Measurements from ENCODE around the gene POU2AF3. TPM values are rescaled to one million over a fixed set of nuclear protein-coding genes. Genes with fewer than 3 reads are reported as not detected.

POU2AF3 gene
- total RNA-seq, 1 donor: not detected

- H3K4me1 ChIP-seq (ENCODE audit: insufficient read depth, low read length): no peaks in the 10 kb centered on the region
- H3K4me3 ChIP-seq (ENCODE audit: low read length): no peak overlapping the region
- no peaks in the 10 kb centered on the region for H3K27me3 ChIP-seq (ENCODE audit: insufficient read depth, low read length)
- no peaks in the 10 kb centered on the region for H3K9me3 ChIP-seq (ENCODE audit: low read depth, low read length)
Observed at GRCh38 chr11:111329306-111330204, 31.2 kb downstream of the POU2AF3 start.

- H3K27me3 ChIP-seq (ENCODE audit: insufficient read depth, low read length): no peaks in the 10 kb centered on the region
- no peaks in the 10 kb centered on the region for H3K4me1 ChIP-seq (ENCODE audit: insufficient read depth, low read length)
- H3K4me3 ChIP-seq (ENCODE audit: low read length): no peak overlapping the region
- no peaks in the 10 kb centered on the region for H3K9me3 ChIP-seq (ENCODE audit: low read depth, low read length)
Observed at GRCh38 chr11:111330234-111330893, 32.0 kb downstream of the POU2AF3 start.

- Histone ChIP-seq H3K4me1 (ENCODE audit: insufficient read depth, low read length) (no peaks in the 10 kb centered on the region), H3K27me3 (ENCODE audit: insufficient read depth, low read length) (no peaks in the 10 kb centered on the region), H3K9me3 (ENCODE audit: low read depth, low read length) (no peaks in the 10 kb centered on the region), H3K4me3 (ENCODE audit: low read length) (no peak overlapping the region)
Observed at GRCh38 chr11:111331711-111332479, 33.5 kb downstream of the POU2AF3 start.

- no peaks in the 10 kb centered on the region for H3K27me3 ChIP-seq (ENCODE audit: insufficient read depth, low read length)
- H3K4me3 ChIP-seq (ENCODE audit: low read length): no peak overlapping the region
- H3K4me1 ChIP-seq (ENCODE audit: insufficient read depth, low read length): no peaks in the 10 kb centered on the region
- H3K9me3 ChIP-seq (ENCODE audit: low read depth, low read length): peaks cover 4% of the 10 kb centered on the region
Observed at GRCh38 chr11:111334532-111335502, 36.5 kb downstream of the POU2AF3 start.

GRCh38 chr11:111335549-111335948 is 37.2 kb downstream of the POU2AF3 start:
- peaks cover 7% of the 10 kb centered on the region for H3K9me3 ChIP-seq (ENCODE audit: low read depth, low read length)
- H3K27me3 ChIP-seq (ENCODE audit: insufficient read depth, low read length): no peaks in the 10 kb centered on the region
- H3K4me1 ChIP-seq (ENCODE audit: insufficient read depth, low read length): no peaks in the 10 kb centered on the region
- no peak overlapping the region for H3K4me3 ChIP-seq (ENCODE audit: low read length)

GRCh38 chr11:111336062-111336461 is 37.7 kb downstream of the POU2AF3 start:
- Histone ChIP-seq H3K4me3 (ENCODE audit: low read length) (no peak overlapping the region), H3K27me3 (ENCODE audit: insufficient read depth, low read length) (no peaks in the 10 kb centered on the region), H3K9me3 (ENCODE audit: low read depth, low read length) (peaks cover 7% of the 10 kb centered on the region), H3K4me1 (ENCODE audit: insufficient read depth, low read length) (no peaks in the 10 kb centered on the region)

GRCh38 chr11:111336582-111337256 is 38.4 kb downstream of the POU2AF3 start:
- H3K4me3 ChIP-seq (ENCODE audit: low read length): no peak overlapping the region

GRCh38 chr11:111339758-111340388 is 41.5 kb downstream of the POU2AF3 start:
- Histone ChIP-seq H3K27me3 (ENCODE audit: insufficient read depth, low read length) (no peaks in the 10 kb centered on the region), H3K4me1 (ENCODE audit: insufficient read depth, low read length) (no peaks in the 10 kb centered on the region), H3K9me3 (ENCODE audit: low read depth, low read length) (peaks cover 7% of the 10 kb centered on the region), H3K4me3 (ENCODE audit: low read length) (no peak overlapping the region)

More at GRCh38 chr11:111336582-111337256, 38.4 kb downstream of the POU2AF3 start:
- H3K9me3 ChIP-seq (ENCODE audit: low read depth, low read length): peaks cover 7% of the 10 kb centered on the region
- no peaks in the 10 kb centered on the region for H3K4me1 ChIP-seq (ENCODE audit: insufficient read depth, low read length)
- H3K27me3 ChIP-seq (ENCODE audit: insufficient read depth, low read length): no peaks in the 10 kb centered on the region

GRCh38 chr11:111342329-111342728 is 44.0 kb downstream of the POU2AF3 start:
- Histone ChIP-seq H3K27me3 (ENCODE audit: insufficient read depth, low read length) (no peaks in the 10 kb centered on the region), H3K4me1 (ENCODE audit: insufficient read depth, low read length) (no peaks in the 10 kb centered on the region), H3K9me3 (ENCODE audit: low read depth, low read length) (peaks cover 7% of the 10 kb centered on the region), H3K4me3 (ENCODE audit: low read length) (no peak overlapping the region)

- H3K27me3 ChIP-seq (ENCODE audit: insufficient read depth, low read length): no peaks in the 10 kb centered on the region
- no peak overlapping the region for H3K4me3 ChIP-seq (ENCODE audit: low read length)
- H3K4me1 ChIP-seq (ENCODE audit: insufficient read depth, low read length): no peaks in the 10 kb centered on the region
- peaks cover 7% of the 10 kb centered on the region for H3K9me3 ChIP-seq (ENCODE audit: low read depth, low read length)
Observed at GRCh38 chr11:111344032-111344431, 45.7 kb downstream of the POU2AF3 start.

- Histone ChIP-seq H3K27me3 (ENCODE audit: insufficient read depth, low read length) (no peaks in the 10 kb centered on the region), H3K4me1 (ENCODE audit: insufficient read depth, low read length) (no peaks in the 10 kb centered on the region), H3K9me3 (ENCODE audit: low read depth, low read length) (no peaks in the 10 kb centered on the region), H3K4me3 (ENCODE audit: low read length) (no peak overlapping the region)
Observed at GRCh38 chr11:111347002-111347722, 48.8 kb downstream of the POU2AF3 start.

- H3K9me3 ChIP-seq (ENCODE audit: low read depth, low read length): no peaks in the 10 kb centered on the region
- no peaks in the 10 kb centered on the region for H3K27me3 ChIP-seq (ENCODE audit: insufficient read depth, low read length)
- no peak overlapping the region for H3K4me3 ChIP-seq (ENCODE audit: low read length)
- H3K4me1 ChIP-seq (ENCODE audit: insufficient read depth, low read length): no peaks in the 10 kb centered on the region
Observed at GRCh38 chr11:111347723-111348115, 49.4 kb downstream of the POU2AF3 start.

GRCh38 chr11:111348147-111348546 is 49.8 kb downstream of the POU2AF3 start:
- Histone ChIP-seq H3K27me3 (ENCODE audit: insufficient read depth, low read length) (no peaks in the 10 kb centered on the region), H3K9me3 (ENCODE audit: low read depth, low read length) (no peaks in the 10 kb centered on the region), H3K4me1 (ENCODE audit: insufficient read depth, low read length) (no peaks in the 10 kb centered on the region), H3K4me3 (ENCODE audit: low read length) (no peak overlapping the region)

Data from mononuclear cell (primary cell).